ENCODE results near the gene SOX2.

Gene SOX2

GRCh38 chr3:181691901-181692300, 19.8 kb upstream of the SOX2 start:
- Histone ChIP-seq H3K4me2 (ENCODE audit: low read depth, low read length, poor library complexity, severe bottlenecking) (no peak overlapping the region), H3K79me2 (ENCODE audit: insufficient read depth, low read length) (no peaks in the 10 kb centered on the region), H3F3A (ENCODE audit: low read depth) (no peaks in the 10 kb centered on the region), H3K36me3 (ENCODE audit: insufficient read depth, low read length) (no peaks in the 10 kb centered on the region), H3K27me3 (ENCODE audit: insufficient read depth, low read length, poor library complexity, severe bottlenecking) (no peaks in the 10 kb centered on the region), H3K4me3 (ENCODE audit: low read length, poor library complexity, severe bottlenecking) (no peak overlapping the region), H2AFZ (ENCODE audit: low read length) (no peak overlapping the region), H3K4me1 (ENCODE audit: insufficient read depth, low read length, poor library complexity, severe bottlenecking) (no peaks in the 10 kb centered on the region), H3K9ac (ENCODE audit: low read depth, low read length, poor library complexity, severe bottlenecking) (no peak overlapping the region), H4K20me1 (ENCODE audit: insufficient read depth, low read length, poor library complexity, severe bottlenecking) (no peaks in the 10 kb centered on the region), H3K9me3 (ENCODE audit: insufficient read depth, low read depth, low read length) (no peaks in the 10 kb centered on the region), H3K9me2 (replicated peaks; ENCODE audit: low read depth, low read length) (no peaks in the 10 kb centered on the region)
- TF ChIP-seq CTCF (conservative IDR thresholded peaks at IDR 0.05; ENCODE audit: low read length): no peak
- TF ChIP-seq EZH2phosphoT487 (IDR thresholded peaks at IDR 0.05; ENCODE audit: borderline replicate concordance): no peak

GRCh38 chr3:181692311-181693145, 19.2 kb upstream of the SOX2 start:
- Histone ChIP-seq H3K4me2 (ENCODE audit: low read depth, low read length, poor library complexity, severe bottlenecking) (no peak overlapping the region), H3K9me3 (ENCODE audit: insufficient read depth, low read depth, low read length) (no peaks in the 10 kb centered on the region), H2AFZ (ENCODE audit: low read length) (no peak overlapping the region), H3F3A (ENCODE audit: low read depth) (no peaks in the 10 kb centered on the region), H3K27me3 (ENCODE audit: insufficient read depth, low read length, poor library complexity, severe bottlenecking) (no peaks in the 10 kb centered on the region), H3K79me2 (ENCODE audit: insufficient read depth, low read length) (no peaks in the 10 kb centered on the region), H3K36me3 (ENCODE audit: insufficient read depth, low read length) (no peaks in the 10 kb centered on the region), H3K9ac (ENCODE audit: low read depth, low read length, poor library complexity, severe bottlenecking) (no peak overlapping the region), H3K4me1 (ENCODE audit: insufficient read depth, low read length, poor library complexity, severe bottlenecking) (no peaks in the 10 kb centered on the region), H3K4me3 (ENCODE audit: low read length, poor library complexity, severe bottlenecking) (no peak overlapping the region), H4K20me1 (ENCODE audit: insufficient read depth, low read length, poor library complexity, severe bottlenecking) (no peaks in the 10 kb centered on the region), H3K9me2 (replicated peaks; ENCODE audit: low read depth, low read length) (no peaks in the 10 kb centered on the region)
- TF ChIP-seq CTCF (conservative IDR thresholded peaks at IDR 0.05; ENCODE audit: low read length) (no peak), EZH2phosphoT487 (IDR thresholded peaks at IDR 0.05; ENCODE audit: borderline replicate concordance) (no peak)

GRCh38 chr3:181693280-181693679, 18.4 kb upstream of the SOX2 start:
- H4K20me1 ChIP-seq (ENCODE audit: insufficient read depth, low read length, poor library complexity, severe bottlenecking): no peaks in the 10 kb centered on the region
- H3K9me3 ChIP-seq (ENCODE audit: insufficient read depth, low read depth, low read length): no peaks in the 10 kb centered on the region
- H3K27me3 ChIP-seq (ENCODE audit: insufficient read depth, low read length, poor library complexity, severe bottlenecking): no peaks in the 10 kb centered on the region
- H3K36me3 ChIP-seq (ENCODE audit: insufficient read depth, low read length): no peaks in the 10 kb centered on the region
- H3K9ac ChIP-seq (ENCODE audit: low read depth, low read length, poor library complexity, severe bottlenecking): no peak overlapping the region
- no peak overlapping the region for H2AFZ ChIP-seq (ENCODE audit: low read length)
- no peak overlapping the region for H3K4me2 ChIP-seq (ENCODE audit: low read depth, low read length, poor library complexity, severe bottlenecking)
- H3K4me1 ChIP-seq (ENCODE audit: insufficient read depth, low read length, poor library complexity, severe bottlenecking): no peaks in the 10 kb centered on the region
- H3F3A ChIP-seq (ENCODE audit: low read depth): no peaks in the 10 kb centered on the region
- no peak for TF ChIP-seq EZH2phosphoT487 (IDR thresholded peaks at IDR 0.05; ENCODE audit: borderline replicate concordance)
- no peak for TF ChIP-seq CTCF (conservative IDR thresholded peaks at IDR 0.05; ENCODE audit: low read length)
- no peaks in the 10 kb centered on the region for H3K9me2 ChIP-seq (replicated peaks; ENCODE audit: low read depth, low read length)
- no peak overlapping the region for H3K4me3 ChIP-seq (ENCODE audit: low read length, poor library complexity, severe bottlenecking)
- H3K79me2 ChIP-seq (ENCODE audit: insufficient read depth, low read length): no peaks in the 10 kb centered on the region

Data from Loucy (cell line).